ENCODE results near the gene SLC37A1.

SLC37A1 gene

GRCh38 chr21:42522271-42522670 lies 8.6 kb downstream of the SLC37A1 start:
- Histone ChIP-seq H3K27ac (no peak overlapping the region), H3K4me3 (no peak overlapping the region)
- no peak for TF ChIP-seq CTCF (IDR thresholded peaks at IDR 0.05)
- DNase-seq (ENCODE audit: low spot score), result peak; percentile 21

GRCh38 chr21:42522771-42523170 lies 9.1 kb downstream of the SLC37A1 start:
- Histone ChIP-seq H3K4me3 (no peak overlapping the region), H3K27ac (no peak overlapping the region)
- peak; percentile 17 for DNase-seq (ENCODE audit: low spot score)
- no peak for TF ChIP-seq CTCF (IDR thresholded peaks at IDR 0.05)

GRCh38 chr21:42523211-42523610 lies 9.6 kb downstream of the SLC37A1 start:
- peak overlapping the region in 1 of 2 donors; percentile 69 for H3K27ac ChIP-seq
- TF ChIP-seq CTCF (IDR thresholded peaks at IDR 0.05), result no peak
- no peak overlapping the region for H3K4me3 ChIP-seq
- DNase-seq (ENCODE audit: low spot score), result peak; percentile 60

- peak; percentile 54 for DNase-seq (ENCODE audit: low spot score)
- H3K27ac ChIP-seq, result peak overlapping the region; percentile 69 to 87
- H3K4me3 ChIP-seq, result peak overlapping the region; percentile 70
- TF ChIP-seq CTCF (IDR thresholded peaks at IDR 0.05), result no peak
These were observed 10.3 kb downstream of the SLC37A1 start for GRCh38 chr21:42523941-42524340.

GRCh38 chr21:42524341-42525028 lies 10.8 kb downstream of the SLC37A1 start:
- H3K4me3 ChIP-seq, result peak overlapping the region; percentile 70
- DNase-seq (ENCODE audit: low spot score), result peak; percentile 87
- no peak for TF ChIP-seq CTCF (IDR thresholded peaks at IDR 0.05)
- H3K27ac ChIP-seq, result peak overlapping the region; percentile 69 to 87

- peak; percentile 78 for DNase-seq (ENCODE audit: low spot score)
- TF ChIP-seq CTCF (IDR thresholded peaks at IDR 0.05), result no peak
- Histone ChIP-seq H3K27ac (peak overlapping the region; percentile 69 to 87), H3K4me3 (peak overlapping the region; percentile 70)
These were observed 11.5 kb downstream of the SLC37A1 start for GRCh38 chr21:42525029-42525581.

Measured in coronary artery (tissue), 2 donors.